Activated T-helper 1 cell treated with anti-CD3 and anti-CD28 coated beads, Interleukin-12 subunit alpha, Interleukin-12 subunit beta, Interleukin-2, Interleukin-4 antibody, amounts not matched to agents 30 ng/mL and 10 ng/mL and 1 ng/mL, durations not matched to agents 14 hours and 24 hours and 36 hours (primary cell): ENCODE measurements around the gene PNPLA7. TPM values are rescaled to one million over a fixed set of nuclear protein-coding genes. Genes with fewer than 3 reads are reported as not detected.
"Not testable (repeated sequence)": the region's sequence is repeated elsewhere in the genome, so short reads cannot be mapped to it uniquely, and the experiment has no call there.

Experiments
- DNase-seq: peaks from one replicate; pipeline ENCODE4 v3.0.0; 2021; ENCODE audit warnings: low spot score
- H3K27ac Mint-ChIP-seq: one replicate; pipeline ENCODE4 v1.8.0; 2021; ENCODE audit warnings: mild to moderate bottlenecking, mixed read lengths
- H3K27me3 Mint-ChIP-seq: one replicate; pipeline ENCODE4 v1.8.0; 2022; ENCODE audit warnings: mild to moderate bottlenecking, moderate library complexity, mixed read lengths; ENCODE audit not compliant: insufficient read depth
- H3K36me3 Mint-ChIP-seq: one replicate; pipeline ENCODE4 v1.8.0; 2021; ENCODE audit warnings: low read depth, mixed read lengths
- H3K4me1 Mint-ChIP-seq: one replicate; pipeline ENCODE4 v1.8.0; 2021; ENCODE audit warnings: low read depth, mixed read lengths
- H3K4me3 Mint-ChIP-seq: one replicate; pipeline ENCODE4 v1.8.0; 2021; ENCODE audit warnings: mild to moderate bottlenecking, moderate library complexity, mixed read lengths
- H3K9me3 Mint-ChIP-seq: one replicate; pipeline ENCODE4 v1.8.0; 2021; ENCODE audit warnings: mixed read lengths
- intact Hi-C: fragments of 100-400 bp; cut with micrococcal nuclease; formaldehyde crosslinking; loops from one replicate; pipeline ENCODE4 v1.15.1; 2024
- total RNA-seq: library from RNA; stranded (reverse); gene quantifications from 2 replicates; pipeline ENCODE4 v1.2.3, GENCODE V29; 2022

The PNPLA7 gene
- total RNA-seq = 0.71 and 1.2 TPM in 2 replicates

- Mint-ChIP-seq H3K27ac (peak within 1 kb of the TSS; percentile 80), H3K27me3 (peaks cover 3% of the 10 kb centered on the region), H3K4me3 (peak within 1 kb of the TSS; percentile 87), H3K36me3 (peaks cover 14% of the 10 kb centered on the region), H3K4me1 (peaks cover 14% of the 10 kb centered on the region), H3K9me3 (no peaks in the 10 kb centered on the region)
- intact Hi-C loops = loop anchor here (2.0 to 5.0 kb wide), 4 partner anchors 29 to 758 kb away; partner anchors contain the start of genes DPH7, EXD3, NOXA1 and TMEM141
- peak; percentile 51 for DNase-seq
Measured at GRCh38 chr9:137550231-137550621, at the start of gene PNPLA7. Gene PNPLA7 (minus strand): TSS chr9:137550402. CDS start chr9:137550197, 205 bp downstream.

- H3K27ac Mint-ChIP-seq = no peak overlapping the region
- H3K27me3 Mint-ChIP-seq = peaks cover 6% of the 10 kb centered on the region
- DNase-seq = no peak
- no peaks in the 10 kb centered on the region for H3K36me3 Mint-ChIP-seq
- no peak overlapping the region for H3K4me3 Mint-ChIP-seq
- H3K4me1 Mint-ChIP-seq = peaks cover 16% of the 10 kb centered on the region
- no peaks in the 10 kb centered on the region for H3K9me3 Mint-ChIP-seq
- intact Hi-C loops = no loop called here
Measured at GRCh38 chr9:137598943-137599342, 48.7 kb upstream of the PNPLA7 start.

DNA sequence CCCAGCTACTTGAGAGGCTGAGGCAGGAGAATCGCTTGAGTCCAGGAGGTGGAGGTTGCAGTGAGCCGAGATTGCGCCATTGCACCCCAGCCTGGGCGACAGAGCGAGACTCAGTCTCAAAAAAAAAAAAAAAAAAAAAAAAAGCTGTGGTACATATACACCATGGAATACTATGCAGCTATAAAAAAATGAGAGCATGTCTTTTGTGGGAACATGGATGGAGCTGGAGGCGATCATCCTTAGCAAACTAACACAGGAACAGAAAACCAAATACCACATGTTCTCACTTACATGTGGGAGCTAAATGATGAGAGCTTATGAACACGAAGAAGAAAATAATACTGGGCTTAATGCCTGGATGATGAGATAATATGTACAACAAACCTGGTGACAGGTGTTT, 46.4 kb upstream of the PNPLA7 start:
- H3K9me3 Mint-ChIP-seq, H3K4me3 Mint-ChIP-seq, H3K36me3 Mint-ChIP-seq, DNase-seq, H3K4me1 Mint-ChIP-seq, intact Hi-C loops, H3K27me3 Mint-ChIP-seq, H3K27ac Mint-ChIP-seq: not testable (repeated sequence)

DNA sequence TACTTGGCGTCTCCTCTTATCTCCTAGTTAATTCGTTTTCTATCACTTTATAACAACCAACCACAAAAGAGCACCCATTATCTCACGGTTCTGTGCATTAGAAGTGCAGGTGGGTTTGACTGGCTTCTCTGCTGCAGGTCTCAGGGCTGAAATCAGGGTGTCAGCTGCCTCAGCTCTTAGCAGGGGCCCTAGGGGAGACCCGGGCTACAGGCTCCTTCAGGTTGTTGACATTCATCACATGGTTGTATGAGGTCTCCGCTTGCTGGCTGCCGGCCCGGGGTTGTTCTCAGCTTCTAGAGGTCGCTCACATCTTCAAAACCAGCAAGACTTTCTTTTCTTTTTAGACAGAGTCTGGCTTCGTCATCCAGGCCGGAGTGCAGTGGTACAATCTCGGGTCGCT, 43.0 kb upstream of the PNPLA7 start:
- no peak for DNase-seq
- Mint-ChIP-seq H3K36me3 (peaks cover 4% of the 10 kb centered on the region), H3K4me3 (peak overlapping the region; percentile 49), H3K27me3 (peaks cover 1% of the 10 kb centered on the region), H3K4me1 (peaks cover 16% of the 10 kb centered on the region), H3K27ac (no peak overlapping the region), H3K9me3 (no peaks in the 10 kb centered on the region)
- intact Hi-C loops = no loop called here

DNA sequence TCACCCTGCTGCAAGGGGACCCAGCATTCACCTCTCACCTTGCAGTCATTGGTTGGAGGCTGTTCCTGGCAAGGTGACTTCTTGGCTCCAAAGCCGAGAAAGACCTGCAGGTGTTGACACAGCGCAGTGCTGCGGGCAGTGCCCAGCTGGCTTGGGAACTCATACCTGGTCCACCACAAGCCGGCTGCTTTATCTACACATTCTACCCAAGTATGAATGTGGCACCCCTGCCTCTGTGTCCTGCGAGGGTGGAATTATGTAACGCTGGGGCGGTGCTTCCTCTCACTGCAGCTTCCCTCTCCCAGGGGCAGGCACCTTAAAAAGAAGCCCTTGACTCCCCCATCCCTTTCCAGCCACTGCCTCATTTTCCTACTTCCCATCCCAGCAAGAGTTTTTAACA, 42.6 kb upstream of the PNPLA7 start:
- intact Hi-C loops = no loop called here
- H3K4me3 Mint-ChIP-seq = peak overlapping the region; percentile 49
- no peaks in the 10 kb centered on the region for H3K9me3 Mint-ChIP-seq

GRCh38 chr9:137590469-137591383, 40.5 kb upstream of the PNPLA7 start, which contains the start of gene ZMYND19:
Gene ZMYND19 (minus strand): TSS chr9:137590512. CDS start chr9:137590263, 249 bp downstream.
- peak; percentile 90 for DNase-seq
- Mint-ChIP-seq H3K27me3 (peaks cover 1% of the 10 kb centered on the region), H3K4me3 (peak within 1 kb of the TSS; percentile 99), H3K9me3 (no peaks in the 10 kb centered on the region), H3K4me1 (peaks cover 21% of the 10 kb centered on the region), H3K27ac (peak within 1 kb of the TSS; percentile 97), H3K36me3 (peaks cover 19% of the 10 kb centered on the region)
- intact Hi-C loops = loop anchor here (1.0 kb wide), 4 partner anchors 11 to 39 kb away; partner anchors contain the start of genes ARRDC1, EHMT1 and MRPL41

More for the DNA sequence above, 42.6 kb upstream of the PNPLA7 start:
- Mint-ChIP-seq H3K27ac (no peak overlapping the region), H3K36me3 (peaks cover 8% of the 10 kb centered on the region), H3K4me1 (peaks cover 19% of the 10 kb centered on the region), H3K27me3 (peaks cover 1% of the 10 kb centered on the region)
- DNase-seq = no peak

- intact Hi-C loops = loop anchor here (1.0 kb wide), 4 partner anchors 11 to 39 kb away; partner anchors contain the start of genes ARRDC1, EHMT1 and MRPL41
- Mint-ChIP-seq H3K4me1 (peaks cover 21% of the 10 kb centered on the region), H3K27ac (no peak overlapping the region), H3K9me3 (no peaks in the 10 kb centered on the region), H3K36me3 (peaks cover 19% of the 10 kb centered on the region), H3K27me3 (peaks cover 1% of the 10 kb centered on the region), H3K4me3 (no peak overlapping the region)
- no peak for DNase-seq
Measured at GRCh38 chr9:137590123-137590468, 39.9 kb upstream of the PNPLA7 start.

- intact Hi-C loops = loop anchor here (1.0 kb wide), 4 partner anchors 10 to 38 kb away; partner anchors contain the start of genes ARRDC1, EHMT1 and MRPL41
- Mint-ChIP-seq H3K4me1 (peaks cover 21% of the 10 kb centered on the region), H3K4me3 (peak overlapping the region; percentile 90), H3K36me3 (peaks cover 19% of the 10 kb centered on the region), H3K27ac (peak overlapping the region; percentile 84), H3K27me3 (peaks cover 1% of the 10 kb centered on the region), H3K9me3 (no peaks in the 10 kb centered on the region)
- DNase-seq = no peak
Measured at GRCh38 chr9:137589441-137590122, 39.4 kb upstream of the PNPLA7 start.

DNA sequence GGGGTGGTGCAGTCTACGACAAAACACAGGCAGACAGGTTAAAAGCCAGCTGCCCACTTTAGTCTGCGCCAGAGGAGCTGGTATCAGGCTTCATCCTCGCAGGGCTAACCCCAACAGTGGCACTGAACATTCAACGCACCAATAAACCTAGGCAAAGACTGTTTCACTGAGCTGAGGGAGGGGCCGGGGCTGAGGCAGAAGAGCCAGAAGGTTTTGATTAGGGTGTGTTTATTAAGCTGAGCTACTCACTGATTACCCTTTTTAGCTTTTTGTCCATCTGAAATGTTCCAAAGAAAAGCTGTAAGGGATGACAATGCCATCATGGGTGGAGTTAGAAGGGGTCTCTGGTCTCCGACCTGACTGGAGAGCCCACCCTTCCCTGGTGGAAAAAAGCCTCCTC, 38.7 kb upstream of the PNPLA7 start:
- intact Hi-C loops = no loop called here
- Mint-ChIP-seq H3K27ac (no peak overlapping the region), H3K27me3 (peaks cover 1% of the 10 kb centered on the region), H3K4me1 (peaks cover 21% of the 10 kb centered on the region), H3K4me3 (peak overlapping the region; percentile 90), H3K36me3 (peaks cover 19% of the 10 kb centered on the region), H3K9me3 (no peaks in the 10 kb centered on the region)
- no peak for DNase-seq

DNA sequence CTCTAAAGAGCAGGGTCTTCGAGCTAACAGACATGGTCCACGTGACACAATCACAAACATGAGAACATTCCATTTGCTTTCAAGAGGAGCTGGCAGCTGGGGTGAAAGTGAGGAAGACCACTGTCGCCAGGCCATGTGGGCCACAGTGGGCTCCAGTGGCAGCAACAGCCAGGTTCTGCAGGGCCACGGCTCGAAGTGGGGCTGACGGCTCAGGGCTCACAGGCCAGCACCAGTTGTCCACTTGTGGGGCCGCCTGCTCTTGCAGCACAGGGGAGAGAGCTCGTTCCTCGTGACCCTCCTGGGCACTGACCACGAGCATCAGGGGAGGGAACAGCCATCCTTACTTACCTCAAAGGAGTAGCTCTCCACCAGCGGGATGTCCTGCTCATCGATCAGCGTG, 38.1 kb upstream of the PNPLA7 start:
- Mint-ChIP-seq H3K27ac (peak overlapping the region; percentile 72), H3K9me3 (no peaks in the 10 kb centered on the region), H3K4me3 (peak overlapping the region; percentile 90), H3K36me3 (peaks cover 19% of the 10 kb centered on the region), H3K27me3 (peaks cover 1% of the 10 kb centered on the region), H3K4me1 (peaks cover 21% of the 10 kb centered on the region)
- DNase-seq = no peak
- intact Hi-C loops = no loop called here

GRCh38 chr9:137586854-137587253, 36.7 kb upstream of the PNPLA7 start:
- Mint-ChIP-seq H3K36me3 (peaks cover 24% of the 10 kb centered on the region), H3K4me1 (peaks cover 21% of the 10 kb centered on the region), H3K9me3 (no peaks in the 10 kb centered on the region), H3K27me3 (no peaks in the 10 kb centered on the region), H3K27ac (no peak overlapping the region), H3K4me3 (no peak overlapping the region)
- no peak for DNase-seq
- intact Hi-C loops = no loop called here

- Mint-ChIP-seq H3K9me3 (no peaks in the 10 kb centered on the region), H3K27ac (no peak overlapping the region), H3K4me3 (no peak overlapping the region), H3K27me3 (no peaks in the 10 kb centered on the region), H3K36me3 (peaks cover 28% of the 10 kb centered on the region), H3K4me1 (peaks cover 10% of the 10 kb centered on the region)
- no peak for DNase-seq
- intact Hi-C loops = no loop called here
Measured at GRCh38 chr9:137583957-137584356, 33.8 kb upstream of the PNPLA7 start.

DNA sequence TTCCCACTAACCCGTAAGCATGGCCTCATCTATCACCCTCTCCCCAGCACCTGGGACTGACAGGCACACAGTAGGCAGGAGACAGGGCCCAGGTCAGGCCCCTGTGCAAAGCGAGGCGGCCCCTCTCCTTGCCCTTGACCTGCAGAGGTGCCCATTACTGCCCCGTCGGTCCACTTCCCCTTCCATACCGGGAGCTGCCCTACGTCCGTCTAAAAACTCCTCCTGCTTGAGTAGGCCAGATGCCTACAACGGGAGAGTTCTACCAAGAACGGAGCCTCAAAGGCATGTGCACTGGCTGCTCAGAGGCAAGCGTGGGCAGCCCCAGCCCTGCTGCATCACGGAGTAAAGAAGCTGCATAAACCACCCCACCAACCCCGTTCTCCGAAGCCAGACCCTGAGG, 33.1 kb upstream of the PNPLA7 start:
- H3K36me3 Mint-ChIP-seq = peaks cover 28% of the 10 kb centered on the region
- H3K4me1 Mint-ChIP-seq = peaks cover 8% of the 10 kb centered on the region
- H3K9me3 Mint-ChIP-seq = no peaks in the 10 kb centered on the region
- no peak overlapping the region for H3K4me3 Mint-ChIP-seq
- H3K27me3 Mint-ChIP-seq = no peaks in the 10 kb centered on the region
- intact Hi-C loops = no loop called here
- DNase-seq = no peak
- no peak overlapping the region for H3K27ac Mint-ChIP-seq
